Glutamatergic neuron (in vitro differentiated cells): ENCODE results near the gene HEPN1. TPM values are rescaled to one million over a fixed set of nuclear protein-coding genes. Genes with fewer than 3 reads are reported as not detected.

Source experiments
- DNase-seq: peaks from one replicate; pipeline ENCODE4 v3.0.0; 2022
- H3K27ac Mint-ChIP-seq: one replicate; pipeline ENCODE4 v1.8.0; 2020; ENCODE audit warnings: mild to moderate bottlenecking, mixed read lengths, inconsistent platforms; ENCODE audit not compliant: unreplicated experiment
- H3K27me3 Mint-ChIP-seq: one replicate; pipeline ENCODE4 v1.8.0; 2020; ENCODE audit warnings: mild to moderate bottlenecking, moderate library complexity, mixed read lengths, inconsistent platforms; ENCODE audit not compliant: unreplicated experiment
- H3K36me3 Mint-ChIP-seq: one replicate; pipeline ENCODE4 v1.8.0; 2020; ENCODE audit warnings: mild to moderate bottlenecking, mixed read lengths, inconsistent platforms; ENCODE audit not compliant: unreplicated experiment
- H3K4me1 Mint-ChIP-seq: one replicate; pipeline ENCODE4 v1.8.0; 2020; ENCODE audit warnings: mild to moderate bottlenecking, low read depth, mixed read lengths, inconsistent platforms; ENCODE audit not compliant: unreplicated experiment
- H3K4me3 Mint-ChIP-seq: one replicate; pipeline ENCODE4 v1.8.0; 2020; ENCODE audit warnings: mild to moderate bottlenecking, mixed read lengths, inconsistent platforms; ENCODE audit not compliant: unreplicated experiment
- H3K9me3 Mint-ChIP-seq: one replicate; pipeline ENCODE4 v1.8.0; 2020; ENCODE audit warnings: mild to moderate bottlenecking, moderate library complexity, mixed read lengths, inconsistent platforms; ENCODE audit not compliant: unreplicated experiment
- total RNA-seq: library from RNA; stranded (reverse); fragmentation: NEBNext Ultra II Directional; extraction: Animal tissue kit (Norgen Biotek cat#: 25700); gene quantifications from one replicate; pipeline ENCODE4 v1.2.1, GENCODE V29; 2021; ENCODE audit not compliant: unreplicated experiment
- TF ChIP-seq, protein P1 (sequence below): fragments of 200-600 bp; sonication (generic); IDR thresholded peaks from one replicate; pipeline ENCODE4 v1.5.0; 2021; ENCODE audit not compliant: partially characterized antibody, unreplicated experiment

Gene HEPN1
- total RNA-seq, 1 donor from 2014 or later = not detected

DNA sequence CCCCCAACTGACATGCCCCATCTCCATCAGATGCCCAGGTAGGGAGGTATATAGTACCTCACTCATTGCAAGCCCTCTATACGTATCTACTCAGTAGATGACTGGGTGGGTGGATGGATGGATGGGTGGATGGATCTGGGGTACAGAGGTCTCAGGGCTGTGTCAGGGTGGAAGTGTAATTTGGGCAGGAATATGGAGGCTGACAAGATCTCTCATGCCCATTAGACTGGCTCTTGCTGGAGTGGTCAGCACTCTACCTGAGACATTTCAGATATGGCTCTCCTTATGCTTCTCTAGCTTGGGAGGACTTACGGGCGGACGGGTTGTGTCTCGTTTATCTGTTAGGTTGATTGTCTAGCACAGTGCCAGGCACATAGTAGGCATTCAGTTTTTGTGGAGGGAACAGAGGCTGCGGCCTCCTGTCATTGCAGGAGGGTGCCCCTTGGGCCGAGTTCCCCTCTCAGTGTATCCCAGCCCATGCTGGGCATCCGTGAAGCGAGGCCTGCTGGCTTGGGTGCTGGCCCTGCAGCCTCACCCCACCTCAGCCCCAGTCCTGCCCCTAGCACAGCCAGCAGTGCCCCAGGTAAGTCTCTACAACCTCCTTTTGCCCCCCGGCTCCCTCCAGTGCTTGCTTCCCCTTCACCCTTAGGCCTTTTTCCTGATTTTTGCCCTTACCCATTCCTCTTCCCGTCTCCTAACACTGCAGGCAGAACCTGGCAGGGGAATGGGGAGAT, 40.1 kb upstream of the HEPN1 start:
- no peak overlapping the region for H3K4me3 Mint-ChIP-seq

DNA sequence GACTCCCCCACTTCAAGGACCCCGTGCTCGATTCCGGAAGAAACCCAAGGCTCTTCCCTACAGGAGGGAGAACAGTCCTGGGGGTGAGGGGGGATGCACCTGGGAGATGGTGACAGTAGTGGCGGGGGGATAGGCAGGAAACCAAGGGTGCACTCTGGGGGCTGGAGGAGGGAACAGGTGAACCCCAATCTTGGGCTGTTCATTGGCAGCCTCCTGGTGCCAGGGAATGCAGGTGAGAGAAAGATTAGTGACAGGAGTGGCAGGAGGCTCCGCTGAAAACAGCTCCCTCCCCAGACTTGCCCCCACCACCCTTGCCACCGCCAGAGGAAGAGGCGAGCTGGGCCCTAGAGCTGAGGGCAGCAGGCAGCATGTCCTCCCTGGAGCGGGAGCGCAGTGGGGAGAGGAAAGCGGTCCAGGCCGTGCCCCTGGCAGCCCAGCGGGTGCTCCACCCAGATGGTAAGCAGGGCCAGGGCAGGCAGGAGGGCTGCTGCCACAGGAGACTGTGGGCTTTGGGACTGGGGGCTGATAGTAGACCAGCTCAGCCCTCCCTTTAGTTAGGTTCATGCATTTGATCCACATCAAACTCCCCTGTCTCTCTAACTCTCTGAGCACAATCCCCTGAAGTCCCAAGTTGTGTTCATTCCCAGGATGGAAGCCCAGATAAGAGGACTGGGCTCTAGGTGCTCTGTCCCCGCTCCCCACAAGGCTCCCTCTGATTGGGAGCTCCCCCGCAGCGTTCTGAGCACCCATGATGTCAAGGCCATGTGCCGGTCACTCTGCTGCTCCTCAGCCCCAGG, 39.4 kb upstream of the HEPN1 start:
- Mint-ChIP-seq H3K4me1 (peaks cover 2% of the 10 kb centered on the region), H3K27ac (no peak overlapping the region), H3K4me3 (no peak overlapping the region), H3K36me3 (peaks cover 5% of the 10 kb centered on the region), H3K9me3 (peaks cover 1% of the 10 kb centered on the region), H3K27me3 (peaks cover 10% of the 10 kb centered on the region)
- no peak for DNase-seq
- TF ChIP-seq, protein P1, sequence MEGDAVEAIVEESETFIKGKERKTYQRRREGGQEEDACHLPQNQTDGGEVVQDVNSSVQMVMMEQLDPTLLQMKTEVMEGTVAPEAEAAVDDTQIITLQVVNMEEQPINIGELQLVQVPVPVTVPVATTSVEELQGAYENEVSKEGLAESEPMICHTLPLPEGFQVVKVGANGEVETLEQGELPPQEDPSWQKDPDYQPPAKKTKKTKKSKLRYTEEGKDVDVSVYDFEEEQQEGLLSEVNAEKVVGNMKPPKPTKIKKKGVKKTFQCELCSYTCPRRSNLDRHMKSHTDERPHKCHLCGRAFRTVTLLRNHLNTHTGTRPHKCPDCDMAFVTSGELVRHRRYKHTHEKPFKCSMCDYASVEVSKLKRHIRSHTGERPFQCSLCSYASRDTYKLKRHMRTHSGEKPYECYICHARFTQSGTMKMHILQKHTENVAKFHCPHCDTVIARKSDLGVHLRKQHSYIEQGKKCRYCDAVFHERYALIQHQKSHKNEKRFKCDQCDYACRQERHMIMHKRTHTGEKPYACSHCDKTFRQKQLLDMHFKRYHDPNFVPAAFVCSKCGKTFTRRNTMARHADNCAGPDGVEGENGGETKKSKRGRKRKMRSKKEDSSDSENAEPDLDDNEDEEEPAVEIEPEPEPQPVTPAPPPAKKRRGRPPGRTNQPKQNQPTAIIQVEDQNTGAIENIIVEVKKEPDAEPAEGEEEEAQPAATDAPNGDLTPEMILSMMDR = no peak

More for the DNA sequence above, 40.1 kb upstream of the HEPN1 start:
- H3K36me3 Mint-ChIP-seq = peaks cover 5% of the 10 kb centered on the region
- peaks cover 1% of the 10 kb centered on the region for H3K9me3 Mint-ChIP-seq
- H3K27me3 Mint-ChIP-seq = peaks cover 13% of the 10 kb centered on the region
- TF ChIP-seq, protein P1 = no peak
- H3K27ac Mint-ChIP-seq = no peak overlapping the region
- peaks cover 6% of the 10 kb centered on the region for H3K4me1 Mint-ChIP-seq
- no peak for DNase-seq

DNA sequence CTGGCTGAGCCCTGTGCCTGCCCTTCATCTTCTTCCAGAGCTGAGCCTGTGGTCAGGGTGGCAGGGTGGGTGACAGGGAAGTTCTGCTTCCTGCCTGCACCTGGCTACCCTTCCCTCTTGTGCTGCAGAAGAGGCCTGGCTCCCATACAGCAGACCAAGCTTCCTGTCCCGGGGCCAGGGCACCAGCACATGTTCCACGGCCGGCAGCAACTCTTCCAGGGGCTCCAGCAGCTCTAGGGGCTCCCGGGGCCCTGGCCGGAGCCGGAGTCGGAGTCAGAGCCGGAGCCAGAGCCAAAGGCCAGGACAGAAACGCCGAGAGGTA, 38.8 kb upstream of the HEPN1 start:
- no peak for DNase-seq
- Mint-ChIP-seq H3K9me3 (peaks cover 1% of the 10 kb centered on the region), H3K4me3 (no peak overlapping the region), H3K27me3 (peaks cover 10% of the 10 kb centered on the region), H3K4me1 (peaks cover 2% of the 10 kb centered on the region), H3K27ac (no peak overlapping the region), H3K36me3 (peaks cover 5% of the 10 kb centered on the region)
- TF ChIP-seq, protein P1 = no peak

DNA sequence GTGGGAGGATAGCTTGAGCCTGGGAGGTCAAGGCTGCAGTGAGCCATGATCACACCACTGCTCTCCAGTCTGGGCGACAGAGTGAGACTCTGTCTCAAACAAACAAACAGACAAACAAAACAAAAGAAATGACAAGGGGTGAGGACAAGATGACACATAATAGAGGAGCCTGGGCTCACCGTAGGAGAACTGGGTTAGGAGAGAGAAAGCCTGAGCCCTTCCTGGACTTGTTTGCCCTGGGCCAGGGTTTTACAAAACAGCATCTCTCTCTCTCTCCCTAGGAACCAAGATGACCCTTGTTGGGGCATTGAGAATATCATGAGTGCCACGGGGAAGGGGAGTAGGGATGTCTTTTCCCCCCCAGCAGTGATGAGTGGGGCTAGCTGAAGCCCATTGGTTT, 38.1 kb upstream of the HEPN1 start:
- H3K9me3 Mint-ChIP-seq = no peaks in the 10 kb centered on the region
- no peak overlapping the region for H3K27ac Mint-ChIP-seq
- TF ChIP-seq, protein P1 = no peak
- no peak overlapping the region for H3K4me3 Mint-ChIP-seq
- peaks cover 10% of the 10 kb centered on the region for H3K27me3 Mint-ChIP-seq
- DNase-seq = no peak
- H3K36me3 Mint-ChIP-seq = peaks cover 5% of the 10 kb centered on the region
- peaks cover 2% of the 10 kb centered on the region for H3K4me1 Mint-ChIP-seq
